HFFc6 (cell line): ENCODE results near the gene MUS81. TPM values are rescaled to one million over a fixed set of nuclear protein-coding genes. Genes with fewer than 3 reads are reported as not detected.

Source experiments
- DNase-seq: peaks from one replicate; pipeline ENCODE4 v3.0.0-alpha.2; 2018
- H3K27ac Mint-ChIP-seq: 2 replicates; pipeline ENCODE4 v1.8.0; 2020; ENCODE audit warnings: mild to moderate bottlenecking, mixed read lengths
- H3K27me3 Mint-ChIP-seq: 2 replicates; pipeline ENCODE4 v1.8.0; 2021; ENCODE audit warnings: mild to moderate bottlenecking, moderate library complexity, mixed read lengths; ENCODE audit not compliant: insufficient read depth
- H3K36me3 Mint-ChIP-seq: 2 replicates; pipeline ENCODE4 v1.8.0; 2021; ENCODE audit warnings: low read depth, mixed read lengths
- H3K4me1 Mint-ChIP-seq: 2 replicates; pipeline ENCODE4 v1.8.0; 2020; ENCODE audit warnings: low read depth, mixed read lengths
- H3K4me3 Mint-ChIP-seq: 2 replicates; pipeline ENCODE4 v1.8.0; 2020; ENCODE audit warnings: mild to moderate bottlenecking, moderate library complexity, mixed read lengths
- H3K9me3 Mint-ChIP-seq: 2 replicates; pipeline ENCODE4 v1.8.0; 2020; ENCODE audit warnings: mild to moderate bottlenecking, mixed read lengths
- CTCF ChIP-seq: fragments of 200-600 bp; sonication (generic); IDR thresholded peaks from 2 replicates; pipeline ENCODE4 v1.5.0; 2021; ENCODE audit warnings: antibody characterized with exemption, mild to moderate bottlenecking
- total RNA-seq, 6 experiments: library from RNA; stranded (reverse); fragmentation: NEBNext Ultra II Directional; extraction: Animal tissue kit (Norgen Biotek cat#: 25700); gene quantifications; 2 replicates in 1 of 6; 3 replicates in 5 of 6; pipeline ENCODE4 v1.2.3, GENCODE V29; 2021

Gene MUS81
- total RNA-seq, 6 experiments from 2014 or later, result 38.4 to 47.9 (median 43.1) TPM

- Mint-ChIP-seq H3K36me3 (peaks cover 41% of the 10 kb centered on the region), H3K27me3 (peaks cover 85% of the 10 kb centered on the region), H3K9me3 (peaks cover 23% of the 10 kb centered on the region), H3K4me1 (peaks cover 70% of the 10 kb centered on the region), H3K27ac (peak within 1 kb of the TSS; percentile 99), H3K4me3 (peak within 1 kb of the TSS; percentile 97)
- TF ChIP-seq CTCF, result no peak; the same call in 1 of the 2 replicates
- DNase-seq, result peak; percentile 95
These were observed 30.3 kb downstream of the MUS81 start, which contains the start of gene CCDC85B for GRCh38 chr11:65890324-65891218. Gene CCDC85B (plus strand): TSS chr11:65890673. CDS start chr11:65890784, 111 bp downstream.

- peak; percentile 42 for DNase-seq
- TF ChIP-seq CTCF, result peak; percentile 67
- H3K27me3 Mint-ChIP-seq, result peaks cover 94% of the 10 kb centered on the region
- H3K4me1 Mint-ChIP-seq, result peaks cover 76% of the 10 kb centered on the region
- H3K9me3 Mint-ChIP-seq, result peaks cover 23% of the 10 kb centered on the region
- peak overlapping the region; percentile 97 for H3K4me3 Mint-ChIP-seq
- peak overlapping the region; percentile 99 for H3K27ac Mint-ChIP-seq
- peaks cover 47% of the 10 kb centered on the region for H3K36me3 Mint-ChIP-seq
These were observed 31.2 kb downstream of the MUS81 start for GRCh38 chr11:65891219-65892136.

GRCh38 chr11:65892137-65892540, 31.9 kb downstream of the MUS81 start:
- Mint-ChIP-seq H3K27me3 (peaks cover 95% of the 10 kb centered on the region), H3K4me3 (peak overlapping the region; percentile 97), H3K36me3 (peaks cover 48% of the 10 kb centered on the region), H3K27ac (peak overlapping the region; percentile 99), H3K4me1 (peaks cover 76% of the 10 kb centered on the region), H3K9me3 (peaks cover 25% of the 10 kb centered on the region)
- 0 out of 2 replicates have a peak, but pooled peaks have one; percentile 11 for TF ChIP-seq CTCF
- peak; percentile 35 for DNase-seq

- Mint-ChIP-seq H3K9me3 (peaks cover 30% of the 10 kb centered on the region), H3K27me3 (peaks cover 95% of the 10 kb centered on the region), H3K4me1 (peaks cover 76% of the 10 kb centered on the region), H3K27ac (peak overlapping the region; percentile 99), H3K4me3 (peak overlapping the region; percentile 97), H3K36me3 (peaks cover 54% of the 10 kb centered on the region)
- no peak for DNase-seq
- no peak for TF ChIP-seq CTCF
These were observed 32.6 kb downstream of the MUS81 start for GRCh38 chr11:65892661-65893317.
